K562 (cell line): ENCODE measurements around the gene GLE1. TPM values are rescaled to one million over a fixed set of nuclear protein-coding genes. Genes with fewer than 3 reads are reported as not detected.

Experiments
- ARID1B ChIP-seq: fragments of 450-650 bp; IDR thresholded peaks from 2 replicates; pipeline ENCODE4 v1.6.1; 2016; ENCODE audit warnings: antibody characterized with exemption, mild to moderate bottlenecking, inconsistent platforms
- CTCF ChIP-seq, 3 experiments: IDR thresholded peaks in 2 of 3; conservative IDR thresholded peaks in 1 of 3; 2 replicates each; pipeline ENCODE4 v1.5.1; 2011 to 2012; ENCODE audit warnings: low read length in 3 of 3, mild to moderate bottlenecking in 3 of 3, control low read depth in 2 of 3, improper control_type of control experiment in 1 of 3, inconsistent platforms in 1 of 3, low read depth in 1 of 3, mixed read lengths in 1 of 3, moderate library complexity in 1 of 3; ENCODE audit not compliant: insufficient read depth in 2 of 3
- DPF2 ChIP-seq: fragments of 450-650 bp; IDR thresholded peaks from 2 replicates; pipeline ENCODE4 v1.6.1; 2016
- E2F4 ChIP-seq: sonication (generic); formaldehyde crosslinking; IDR thresholded peaks from 2 replicates; pipeline ENCODE4 v1.8.0; 2022; ENCODE audit warnings: mild to moderate bottlenecking, low read depth, missing genetic modification reagents
- ETS1 ChIP-seq: conservative IDR thresholded peaks from 2 replicates; pipeline ENCODE4 v1.6.1; 2011; ENCODE audit warnings: low read depth, mild to moderate bottlenecking, low read length; ENCODE audit not compliant: control insufficient read depth
- FIP1L1 ChIP-seq: fragments of 200-400 bp; formaldehyde crosslinking; IDR thresholded peaks from 2 replicates; pipeline ENCODE4 v1.6.1; 2018; ENCODE audit warnings: mild to moderate bottlenecking, low read depth, low read length; ENCODE audit not compliant: poor library complexity, severe bottlenecking
- HCFC1 ChIP-seq: IDR thresholded peaks from 2 replicates; pipeline ENCODE4 v1.6.1; 2012; ENCODE audit warnings: low read depth, low read length, improper control_type of control experiment
- NEUROD1 ChIP-seq: fragments of 150-350 bp; IDR thresholded peaks from 2 replicates; pipeline ENCODE4 v1.6.1; 2014; ENCODE audit warnings: borderline replicate concordance, low read length, low read depth; ENCODE audit not compliant: partially characterized antibody
- NRF1 ChIP-seq, 2 experiments: fragments of 450-650 bp; IDR thresholded peaks in 1 of 2; conservative IDR thresholded peaks in 1 of 2; 2 replicates each; pipeline ENCODE4 v1.6.1; 2014; ENCODE audit warnings: mild to moderate bottlenecking in 2 of 2
- OTX1 ChIP-seq: fragments of 450-650 bp; formaldehyde crosslinking; IDR thresholded peaks from 2 replicates; pipeline ENCODE4 v1.4.0; 2022; ENCODE audit warnings: mild to moderate bottlenecking
- PHF20 ChIP-seq: fragments of 450-650 bp; IDR thresholded peaks from 2 replicates; pipeline ENCODE4 v1.6.1; 2018; ENCODE audit not compliant: partially characterized antibody
- RBFOX2 ChIP-seq: fragments of 200-400 bp; formaldehyde crosslinking; IDR thresholded peaks from 2 replicates; pipeline ENCODE4 v1.6.1; 2017; ENCODE audit warnings: low read depth, mild to moderate bottlenecking, low read length, moderate library complexity
- RREB1 ChIP-seq: fragments of 250-450 bp; sonication (Bioruptor Pico); IDR thresholded peaks from 2 replicates; pipeline ENCODE4 v1.4.0; 2020
- SMAD4 ChIP-seq: fragments of 250-450 bp; sonication (Bioruptor Pico); conservative IDR thresholded peaks from 2 replicates; pipeline ENCODE4 v1.8.0; 2021; ENCODE audit warnings: inconsistent platforms, mild to moderate bottlenecking, moderate library complexity
- ZBTB12 ChIP-seq: fragments of 250-450 bp; sonication (Bioruptor Pico); IDR thresholded peaks from 2 replicates; pipeline ENCODE4 v1.4.0; 2020
- ZEB2 ChIP-seq: fragments of 450-650 bp; IDR thresholded peaks from 2 replicates; pipeline ENCODE4 v1.6.1; 2016
- ZFP36 ChIP-seq: fragments of 150-350 bp; IDR thresholded peaks from 2 replicates; pipeline ENCODE4 v1.6.1; 2018; ENCODE audit warnings: low read length, low read depth; ENCODE audit not compliant: partially characterized antibody
- polyA plus RNA-seq, 8 experiments: library from polyadenylated mRNA; depleted of rRNA in 4 of 8; stranded (reverse) in 5 of 8; unstranded in 3 of 8; fragments of >200 nt; fragmentation: Nextera tagmentation in 2 of 8; fragmentation: Illumina TruSeq in 1 of 8; extraction: Ambion mirVana in 2 of 8; extraction: Trizol in 1 of 8; gene quantifications; 2 replicates each; pipeline versions ENCODE4 v1.2.1 to v1.2.3, GENCODE V29; 2011 to 2014; ENCODE audit warnings: inconsistent platforms in 1 of 8, missing spikeins in 1 of 8
- total RNA-seq, 7 experiments: library from RNA; depleted of rRNA in 6 of 7; stranded (reverse); fragments of >200 nt in 6 of 7; fragmentation: Illumina TruSeq in 2 of 7; extraction: Trizol in 2 of 7; gene quantifications; 2 replicates each; pipeline versions ENCODE4 v1.2.1 to v1.2.3, GENCODE V29; 2011 to 2021; ENCODE audit warnings: low replicate concordance in 1 of 7

The GLE1 gene
- total and polyA plus RNA-seq, 9 of the 15 experiments (the other 6 are each of a cell fraction or from before 2014, with no cell fraction given), result 15.9 to 44.8 (median 37.6) TPM

- TF ChIP-seq RREB1 (no peak), ETS1 (peak; percentile 41; the same call in 1 of the 2 replicates), ZEB2 (no peak), E2F4 (CRISPR knock-in tag) (no peak), SMAD4 (CRISPR knock-in tag) (peak; percentile 68; the same call in 1 of the 2 replicates), HCFC1 (no peak), FIP1L1 (no peak), ARID1B (no peak), RBFOX2 (peak; percentile 95), ZFP36 (no peak), ZBTB12 (CRISPR knock-in tag) (no peak), CTCF (IDR thresholded peaks at IDR 0.05 in 2 of 3, conservative IDR thresholded peaks at IDR 0.05 in 1 of 3; ENCODE audit: insufficient read depth in 2 of 3, low read depth in 1 of 3, low read length in 3 of 3) (peak in 2 of 3 experiments; percentile 6 to 8; a peak in 1 of 6 replicates), OTX1 (no peak), DPF2 (peak; percentile 19; the same call in 1 of the 2 replicates), NRF1 (conservative IDR thresholded peaks at IDR 0.05 in 1 of 2, IDR thresholded peaks at IDR 0.05 in 1 of 2) (peak; percentile 82 to 85), NEUROD1 (no peak), PHF20 (no peak)
These were observed 47.7 kb downstream of the GLE1 start, which contains the start of gene SPTAN1 (continued) for GRCh38 chr9:128552153-128552743.
